Kidney epithelial cell (primary cell): ENCODE results near the gene PKP1. TPM values are rescaled to one million over a fixed set of nuclear protein-coding genes. Genes with fewer than 3 reads are reported as not detected.

ENCODE experiments used
- DNase-seq: peaks from one replicate; pipeline ENCODE4 v3.0.0-alpha.2; 2010; ENCODE audit warnings: low read depth
- H3K27me3 ChIP-seq: 2 replicates; pipeline ENCODE4 v1.6.0; 2011; ENCODE audit warnings: low read length; ENCODE audit not compliant: control insufficient read depth, insufficient read depth
- H3K36me3 ChIP-seq: 2 replicates; pipeline ENCODE4 v1.5.1; 2011; ENCODE audit warnings: low read length; ENCODE audit not compliant: control insufficient read depth, insufficient read depth
- H3K4me3 ChIP-seq: 2 replicates; pipeline ENCODE4 v1.5.1; 2011; ENCODE audit warnings: low read depth, mild to moderate bottlenecking, control low read depth, low read length
- total RNA-seq: library from RNA; depleted of rRNA; stranded (reverse); fragments of >200 nt; gene quantifications from 2 replicates; pipeline ENCODE4 v1.2.3, GENCODE V29; 2015
- TF ChIP-seq, protein P1 (sequence below): IDR thresholded peaks from 2 replicates; pipeline ENCODE4 v1.5.1; 2011; ENCODE audit warnings: mild to moderate bottlenecking, moderate library complexity, low read length, control low read depth, inconsistent platforms; ENCODE audit not compliant: insufficient read depth, poor library complexity, severe bottlenecking

Gene PKP1
- total RNA-seq, 1 donor from 2014 or later = 8.7 TPM

DNA sequence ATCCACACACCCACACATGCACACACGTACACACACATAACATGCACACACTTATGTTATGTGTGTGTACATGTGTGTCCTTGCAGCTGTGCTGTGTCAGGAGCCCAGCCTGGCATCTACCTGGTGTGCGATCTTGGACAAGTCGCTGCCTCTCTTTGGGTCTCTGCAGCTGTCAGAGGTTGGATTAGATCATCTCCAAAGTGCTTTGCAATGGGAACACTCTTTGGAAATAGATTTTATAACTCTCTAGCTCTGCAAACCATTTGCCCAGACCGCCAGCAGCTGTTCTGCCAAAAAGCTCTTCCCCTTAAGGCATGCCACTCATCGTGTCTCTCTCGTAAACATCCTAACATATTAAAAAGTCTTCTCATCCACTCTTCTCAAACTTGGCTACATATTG is 4.7 kb downstream of the PKP1 start:
- no peaks in the 10 kb centered on the region for H3K36me3 ChIP-seq
- H3K27me3 ChIP-seq = peaks cover 13% of the 10 kb centered on the region
- no peak overlapping the region for H3K4me3 ChIP-seq
- TF ChIP-seq, protein P1, sequence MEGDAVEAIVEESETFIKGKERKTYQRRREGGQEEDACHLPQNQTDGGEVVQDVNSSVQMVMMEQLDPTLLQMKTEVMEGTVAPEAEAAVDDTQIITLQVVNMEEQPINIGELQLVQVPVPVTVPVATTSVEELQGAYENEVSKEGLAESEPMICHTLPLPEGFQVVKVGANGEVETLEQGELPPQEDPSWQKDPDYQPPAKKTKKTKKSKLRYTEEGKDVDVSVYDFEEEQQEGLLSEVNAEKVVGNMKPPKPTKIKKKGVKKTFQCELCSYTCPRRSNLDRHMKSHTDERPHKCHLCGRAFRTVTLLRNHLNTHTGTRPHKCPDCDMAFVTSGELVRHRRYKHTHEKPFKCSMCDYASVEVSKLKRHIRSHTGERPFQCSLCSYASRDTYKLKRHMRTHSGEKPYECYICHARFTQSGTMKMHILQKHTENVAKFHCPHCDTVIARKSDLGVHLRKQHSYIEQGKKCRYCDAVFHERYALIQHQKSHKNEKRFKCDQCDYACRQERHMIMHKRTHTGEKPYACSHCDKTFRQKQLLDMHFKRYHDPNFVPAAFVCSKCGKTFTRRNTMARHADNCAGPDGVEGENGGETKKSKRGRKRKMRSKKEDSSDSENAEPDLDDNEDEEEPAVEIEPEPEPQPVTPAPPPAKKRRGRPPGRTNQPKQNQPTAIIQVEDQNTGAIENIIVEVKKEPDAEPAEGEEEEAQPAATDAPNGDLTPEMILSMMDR = no peak
- no peak for DNase-seq

DNA sequence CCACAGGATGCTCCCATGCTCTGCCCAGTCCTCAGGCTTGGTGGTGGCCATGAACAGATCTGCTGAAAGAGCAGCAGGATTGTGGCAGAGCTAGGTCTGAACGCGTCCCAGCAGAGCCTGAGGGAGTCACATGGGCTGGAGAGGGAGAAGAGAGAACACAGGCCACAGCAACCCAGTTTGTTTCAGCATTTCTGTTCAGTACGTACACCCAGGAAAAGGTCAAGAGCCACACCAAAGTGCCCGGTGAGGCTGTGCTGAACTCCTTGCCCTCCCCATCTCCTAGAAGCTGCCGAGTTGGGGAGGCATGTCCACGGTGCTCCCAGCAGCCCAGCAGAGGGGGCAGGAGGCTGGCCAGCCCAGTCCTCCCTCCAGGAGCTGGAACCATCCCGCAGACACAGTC is 5.5 kb downstream of the PKP1 start:
- DNase-seq = no peak
- TF ChIP-seq, protein P1 = no peak
- Histone ChIP-seq H3K36me3 (no peaks in the 10 kb centered on the region), H3K4me3 (no peak overlapping the region), H3K27me3 (peaks cover 11% of the 10 kb centered on the region)

DNA sequence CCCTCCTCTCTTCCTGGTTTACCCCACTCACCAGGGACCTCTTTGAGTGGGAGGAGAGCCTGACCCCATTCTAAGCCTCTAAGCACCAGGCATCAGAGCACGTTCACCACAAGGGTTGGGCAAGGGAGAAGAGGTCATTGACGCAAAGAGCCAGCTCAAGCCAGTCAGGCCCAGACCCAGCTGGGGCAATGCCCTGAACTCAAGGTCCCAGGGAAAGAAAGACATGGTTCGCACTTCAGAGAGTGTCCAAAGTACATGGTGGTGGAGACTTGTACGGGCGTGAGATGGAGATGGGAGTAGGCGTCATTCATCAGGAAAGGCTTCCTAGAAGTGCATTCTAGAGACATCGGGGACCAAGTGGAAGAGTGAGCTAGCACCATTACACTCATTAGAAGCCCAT is 7.2 kb downstream of the PKP1 start:
- DNase-seq = no peak
- no peaks in the 10 kb centered on the region for H3K36me3 ChIP-seq
- H3K27me3 ChIP-seq = peaks cover 6% of the 10 kb centered on the region
- H3K4me3 ChIP-seq = no peak overlapping the region
- TF ChIP-seq, protein P1 = no peak

DNA sequence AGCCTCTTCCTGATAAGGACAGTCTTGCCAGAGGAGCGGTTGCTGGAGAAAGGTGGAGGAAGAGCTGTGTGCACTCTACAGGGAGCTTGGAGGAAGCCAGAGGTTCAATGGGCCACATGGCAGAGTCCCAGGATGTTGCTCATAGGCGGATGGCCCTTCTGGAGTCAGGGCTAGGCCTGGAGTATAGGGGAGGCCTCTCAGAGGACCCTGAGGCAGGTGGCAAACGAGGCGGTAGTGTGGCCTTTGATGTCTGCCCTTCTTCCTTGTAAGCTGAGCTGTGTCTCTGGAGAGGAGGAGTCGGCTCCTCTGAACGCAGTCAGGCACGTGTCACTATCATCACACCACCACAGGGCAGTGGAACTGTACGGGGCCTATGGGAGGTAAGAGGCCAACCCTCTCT is 8.6 kb downstream of the PKP1 start:
- no peak for DNase-seq
- Histone ChIP-seq H3K27me3 (peaks cover 6% of the 10 kb centered on the region), H3K36me3 (no peaks in the 10 kb centered on the region), H3K4me3 (no peak overlapping the region)
- TF ChIP-seq, protein P1 = no peak

DNA sequence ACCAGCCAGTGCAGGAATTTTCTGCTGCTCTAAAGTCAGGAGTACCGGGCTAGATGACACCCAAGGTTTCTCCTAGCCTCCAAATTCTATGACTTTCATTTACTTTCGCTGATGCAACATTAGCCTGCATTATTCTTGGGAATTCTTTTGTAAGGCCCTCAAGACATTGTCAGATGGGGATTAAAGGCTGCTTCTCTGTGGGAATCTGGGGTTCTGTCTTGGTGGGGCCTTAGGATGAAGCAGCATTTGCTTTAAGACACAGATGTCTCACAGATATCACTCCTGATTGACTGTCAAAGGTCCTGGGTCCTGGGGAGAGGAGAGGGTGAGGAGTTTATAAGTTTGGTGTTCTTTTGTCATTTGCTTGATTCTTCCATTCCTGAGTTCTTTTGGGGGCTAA is 11.6 kb downstream of the PKP1 start:
- H3K36me3 ChIP-seq = no peaks in the 10 kb centered on the region
- DNase-seq = no peak
- TF ChIP-seq, protein P1 = no peak
- H3K4me3 ChIP-seq = no peak overlapping the region
- H3K27me3 ChIP-seq = peaks cover 6% of the 10 kb centered on the region

DNA sequence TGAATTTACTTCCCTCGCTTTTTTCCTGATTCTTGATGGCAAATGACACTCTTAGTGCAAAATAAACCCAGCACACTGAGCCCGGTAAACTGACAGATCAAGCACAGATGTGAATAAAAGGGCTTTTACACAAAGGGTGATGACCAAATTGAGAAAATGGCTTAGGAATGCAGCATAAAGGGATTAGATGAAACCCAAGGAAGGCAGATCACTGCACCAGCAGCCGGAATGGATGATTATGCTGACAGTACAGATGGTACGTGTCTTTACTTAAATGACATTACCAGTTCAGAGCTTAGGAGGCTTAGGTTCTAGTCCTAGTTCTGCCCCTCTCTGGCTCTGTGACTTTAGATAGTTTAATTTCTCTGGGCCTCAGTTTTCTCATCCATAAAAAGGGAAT is 12.0 kb downstream of the PKP1 start:
- TF ChIP-seq, protein P1 = no peak
- Histone ChIP-seq H3K4me3 (no peak overlapping the region), H3K27me3 (peaks cover 6% of the 10 kb centered on the region), H3K36me3 (no peaks in the 10 kb centered on the region)
- DNase-seq = no peak
